Measurements from ENCODE around the gene AP1S3.

Gene AP1S3

DNA sequence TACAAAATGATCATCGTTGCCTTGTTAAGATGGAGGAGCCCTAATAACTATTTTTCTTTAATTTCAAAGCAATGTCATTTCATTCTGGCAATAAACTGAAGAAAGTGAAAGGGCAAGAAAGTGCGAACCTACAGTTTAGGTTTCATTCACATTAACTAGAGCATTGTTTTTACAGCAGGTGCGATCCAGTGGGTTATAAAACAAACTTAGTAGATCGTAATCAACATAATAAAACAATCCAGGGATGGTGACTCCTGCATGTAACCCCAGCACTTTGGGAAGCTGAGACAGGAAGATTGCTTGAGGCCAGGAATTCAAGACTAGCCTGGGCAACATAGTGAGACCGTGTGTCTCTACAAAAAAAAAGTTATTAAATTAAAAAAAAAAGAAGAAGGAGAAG lies 51.1 kb downstream of the AP1S3 start:
- Mint-ChIP-seq H3K4me3 (no peak overlapping the region), H3K27ac (no peak overlapping the region), H3K9me3 (peaks cover 7% of the 10 kb centered on the region), H3K36me3 (ENCODE audit: low read depth) (no peaks in the 10 kb centered on the region), H3K27me3 (ENCODE audit: low read depth) (no peaks in the 10 kb centered on the region), H3K4me1 (no peaks in the 10 kb centered on the region)
- TF ChIP-seq, protein P1, sequence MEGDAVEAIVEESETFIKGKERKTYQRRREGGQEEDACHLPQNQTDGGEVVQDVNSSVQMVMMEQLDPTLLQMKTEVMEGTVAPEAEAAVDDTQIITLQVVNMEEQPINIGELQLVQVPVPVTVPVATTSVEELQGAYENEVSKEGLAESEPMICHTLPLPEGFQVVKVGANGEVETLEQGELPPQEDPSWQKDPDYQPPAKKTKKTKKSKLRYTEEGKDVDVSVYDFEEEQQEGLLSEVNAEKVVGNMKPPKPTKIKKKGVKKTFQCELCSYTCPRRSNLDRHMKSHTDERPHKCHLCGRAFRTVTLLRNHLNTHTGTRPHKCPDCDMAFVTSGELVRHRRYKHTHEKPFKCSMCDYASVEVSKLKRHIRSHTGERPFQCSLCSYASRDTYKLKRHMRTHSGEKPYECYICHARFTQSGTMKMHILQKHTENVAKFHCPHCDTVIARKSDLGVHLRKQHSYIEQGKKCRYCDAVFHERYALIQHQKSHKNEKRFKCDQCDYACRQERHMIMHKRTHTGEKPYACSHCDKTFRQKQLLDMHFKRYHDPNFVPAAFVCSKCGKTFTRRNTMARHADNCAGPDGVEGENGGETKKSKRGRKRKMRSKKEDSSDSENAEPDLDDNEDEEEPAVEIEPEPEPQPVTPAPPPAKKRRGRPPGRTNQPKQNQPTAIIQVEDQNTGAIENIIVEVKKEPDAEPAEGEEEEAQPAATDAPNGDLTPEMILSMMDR (IDR thresholded peaks at IDR 0.05; ENCODE audit: unreplicated experiment in 3 of 3): no peak

GRCh38 chr2:223784221-223784772 lies 53.1 kb downstream of the AP1S3 start:
- Mint-ChIP-seq H3K36me3 (ENCODE audit: low read depth) (no peaks in the 10 kb centered on the region), H3K27ac (no peak overlapping the region), H3K4me1 (no peaks in the 10 kb centered on the region), H3K9me3 (no peaks in the 10 kb centered on the region), H3K27me3 (ENCODE audit: low read depth) (no peaks in the 10 kb centered on the region), H3K4me3 (no peak overlapping the region)
- TF ChIP-seq, protein P1 (IDR thresholded peaks at IDR 0.05; ENCODE audit: unreplicated experiment in 3 of 3): no peak

GRCh38 chr2:223782629-223783028 lies 54.8 kb downstream of the AP1S3 start:
- Mint-ChIP-seq H3K27ac (no peak overlapping the region), H3K27me3 (ENCODE audit: low read depth) (no peaks in the 10 kb centered on the region), H3K4me1 (no peaks in the 10 kb centered on the region), H3K9me3 (no peaks in the 10 kb centered on the region), H3K36me3 (ENCODE audit: low read depth) (no peaks in the 10 kb centered on the region), H3K4me3 (no peak overlapping the region)
- TF ChIP-seq, protein P1 (IDR thresholded peaks at IDR 0.05; ENCODE audit: unreplicated experiment in 3 of 3): no peak

DNA sequence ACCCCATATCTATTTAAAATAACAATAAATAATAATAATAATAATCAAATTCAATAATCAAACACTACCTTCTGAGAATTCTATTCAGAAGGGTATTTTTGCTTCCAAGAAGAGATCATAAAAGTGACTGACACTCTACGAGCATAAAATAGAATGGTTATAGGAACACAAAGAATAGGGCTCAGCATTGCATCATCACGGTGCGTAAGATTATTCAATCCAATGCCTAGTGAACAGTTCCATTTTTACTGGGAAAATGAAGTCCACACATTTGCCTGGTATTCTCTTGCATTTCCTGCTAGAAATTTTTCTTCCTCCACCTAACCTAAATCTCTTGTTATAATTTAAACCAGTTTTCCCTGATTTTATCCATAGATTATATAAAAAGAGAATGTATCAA lies 55.8 kb downstream of the AP1S3 start:
- TF ChIP-seq, protein P1 (IDR thresholded peaks at IDR 0.05; ENCODE audit: unreplicated experiment in 3 of 3): no peak
- Mint-ChIP-seq H3K4me3 (no peak overlapping the region), H3K9me3 (no peaks in the 10 kb centered on the region), H3K27ac (no peak overlapping the region), H3K4me1 (no peaks in the 10 kb centered on the region), H3K36me3 (ENCODE audit: low read depth) (no peaks in the 10 kb centered on the region), H3K27me3 (ENCODE audit: low read depth) (no peaks in the 10 kb centered on the region)

DNA sequence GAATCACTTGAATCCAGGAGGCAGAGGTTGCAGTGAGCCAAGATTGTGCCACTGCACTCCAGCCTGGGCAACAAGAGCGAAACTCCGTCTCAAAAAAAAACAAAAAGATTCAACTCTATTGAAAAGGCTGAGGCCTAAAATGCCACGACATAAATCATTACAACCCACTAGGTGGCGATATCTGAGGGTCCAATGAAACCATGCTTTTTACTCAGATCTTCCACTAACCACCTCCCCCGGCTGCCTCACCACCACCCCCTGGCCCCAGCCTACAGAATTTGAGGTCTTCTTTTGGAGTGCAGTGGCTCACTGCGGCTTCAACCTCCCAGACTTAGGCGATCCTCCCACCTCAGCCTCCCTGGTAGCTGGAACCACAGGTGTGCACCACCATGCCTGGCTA lies 57.5 kb downstream of the AP1S3 start:
- Mint-ChIP-seq H3K36me3 (ENCODE audit: low read depth) (peaks cover under 1% of the 10 kb centered on the region), H3K4me3 (no peak overlapping the region), H3K27me3 (ENCODE audit: low read depth) (no peaks in the 10 kb centered on the region), H3K9me3 (no peaks in the 10 kb centered on the region), H3K27ac (no peak overlapping the region), H3K4me1 (no peaks in the 10 kb centered on the region)
- TF ChIP-seq, protein P1 (IDR thresholded peaks at IDR 0.05; ENCODE audit: unreplicated experiment in 3 of 3): no peak

DNA sequence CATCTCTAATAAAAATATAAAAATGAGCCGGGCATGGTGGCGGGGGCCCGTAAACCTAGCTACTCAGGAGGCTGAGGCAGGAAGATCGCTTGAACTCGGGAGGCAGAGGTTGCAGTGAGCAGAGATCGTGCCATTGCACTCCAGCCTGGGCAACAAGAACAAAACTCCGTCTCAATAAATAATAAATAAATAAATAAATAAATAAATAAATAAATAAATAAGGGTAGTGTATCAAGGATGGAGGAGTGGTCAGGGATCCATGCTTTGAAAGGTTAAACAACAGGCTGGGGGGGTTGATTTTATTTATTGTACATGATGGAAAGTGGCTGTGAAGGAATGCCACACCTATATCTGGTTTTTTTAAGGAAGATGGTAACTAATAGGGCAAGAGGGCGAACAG lies 63.2 kb downstream of the AP1S3 start:
- no peak overlapping the region for H3K27ac Mint-ChIP-seq
- H3K27me3 Mint-ChIP-seq (ENCODE audit: low read depth): no peaks in the 10 kb centered on the region
- no peaks in the 10 kb centered on the region for H3K9me3 Mint-ChIP-seq
- no peak overlapping the region for H3K4me3 Mint-ChIP-seq
- peaks cover 6% of the 10 kb centered on the region for H3K36me3 Mint-ChIP-seq (ENCODE audit: low read depth)
- TF ChIP-seq, protein P1 (IDR thresholded peaks at IDR 0.05; ENCODE audit: unreplicated experiment in 3 of 3): no peak
- H3K4me1 Mint-ChIP-seq: peaks cover 11% of the 10 kb centered on the region
